ENCODE results near the gene MXRA7.
"Not testable (repeated sequence)": the region's sequence is repeated elsewhere in the genome, so short reads cannot be mapped to it uniquely, and the experiment has no call there.

The MXRA7 gene

DNA sequence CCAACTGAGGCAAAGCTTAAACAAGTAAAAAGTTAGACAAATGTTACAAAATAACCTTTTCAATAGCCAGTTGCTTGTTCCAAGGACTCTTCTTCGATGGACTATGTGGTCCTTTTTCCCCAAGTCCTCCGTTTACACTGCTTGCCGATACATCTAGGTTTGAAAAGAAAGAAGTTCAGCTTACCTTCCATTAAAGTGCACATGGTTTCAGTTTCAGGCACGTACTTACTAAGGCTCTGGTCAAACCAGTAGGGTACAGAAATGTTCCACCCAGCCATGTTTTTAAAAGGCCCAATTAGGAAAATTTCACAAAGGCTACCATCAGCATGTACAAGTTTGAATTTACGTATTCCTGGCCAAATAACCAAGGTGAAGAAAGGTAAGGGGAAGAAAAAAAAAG lies 24.2 kb upstream of the MXRA7 start:
- DNase-seq: peak; percentile 19

DNA sequence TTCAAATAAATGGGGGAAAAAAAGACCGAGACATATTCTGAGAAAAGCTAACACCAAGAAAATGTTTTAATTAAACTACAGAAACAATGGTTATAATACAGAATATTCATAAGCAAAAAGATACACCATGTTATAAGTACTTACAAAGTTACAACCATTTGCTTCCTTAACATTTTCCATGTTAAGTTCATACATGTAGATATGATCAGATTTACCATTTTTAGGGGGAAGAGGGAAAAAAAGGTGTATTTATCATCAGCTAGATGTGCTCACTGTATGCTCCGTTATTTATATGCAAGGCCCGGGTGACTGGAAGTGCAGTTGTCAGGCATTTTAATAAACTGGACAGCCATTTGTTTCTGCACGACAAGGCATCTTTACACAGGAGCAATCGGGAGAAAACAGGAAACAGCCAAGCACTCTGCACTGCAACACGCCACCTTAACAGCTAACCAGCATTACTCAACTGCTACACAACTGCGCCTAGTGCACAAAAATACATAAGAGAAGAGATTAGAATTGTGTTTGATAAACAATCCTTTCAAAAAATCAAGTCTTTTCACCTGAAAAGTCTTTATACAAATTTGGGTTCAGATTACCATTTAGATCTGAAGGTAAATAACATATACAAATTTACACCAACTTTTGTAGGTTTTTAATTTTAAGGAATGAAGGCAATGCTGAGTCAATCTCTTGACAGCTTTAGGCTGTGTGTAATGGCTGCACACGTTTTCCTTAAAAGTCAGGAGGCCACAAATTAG lies 23.5 kb upstream of the MXRA7 start:
- DNase-seq: peak; percentile 23

DNA sequence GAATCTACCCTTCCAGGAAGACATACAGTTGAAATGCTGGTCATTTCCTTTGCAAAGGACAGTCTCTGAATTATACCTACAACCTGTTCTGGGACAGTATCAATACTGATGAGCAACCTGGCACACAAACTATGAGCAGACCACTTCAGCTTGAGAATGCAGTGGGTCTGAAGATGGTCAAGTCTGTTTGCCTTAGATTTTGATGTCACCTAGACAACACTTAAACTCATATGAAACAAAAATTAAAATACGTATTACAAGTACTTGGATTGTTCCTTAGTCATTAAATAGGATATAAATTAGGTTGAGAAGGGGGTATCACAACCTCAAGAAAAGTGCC lies 22.8 kb upstream of the MXRA7 start:
- DNase-seq: no peak

DNA sequence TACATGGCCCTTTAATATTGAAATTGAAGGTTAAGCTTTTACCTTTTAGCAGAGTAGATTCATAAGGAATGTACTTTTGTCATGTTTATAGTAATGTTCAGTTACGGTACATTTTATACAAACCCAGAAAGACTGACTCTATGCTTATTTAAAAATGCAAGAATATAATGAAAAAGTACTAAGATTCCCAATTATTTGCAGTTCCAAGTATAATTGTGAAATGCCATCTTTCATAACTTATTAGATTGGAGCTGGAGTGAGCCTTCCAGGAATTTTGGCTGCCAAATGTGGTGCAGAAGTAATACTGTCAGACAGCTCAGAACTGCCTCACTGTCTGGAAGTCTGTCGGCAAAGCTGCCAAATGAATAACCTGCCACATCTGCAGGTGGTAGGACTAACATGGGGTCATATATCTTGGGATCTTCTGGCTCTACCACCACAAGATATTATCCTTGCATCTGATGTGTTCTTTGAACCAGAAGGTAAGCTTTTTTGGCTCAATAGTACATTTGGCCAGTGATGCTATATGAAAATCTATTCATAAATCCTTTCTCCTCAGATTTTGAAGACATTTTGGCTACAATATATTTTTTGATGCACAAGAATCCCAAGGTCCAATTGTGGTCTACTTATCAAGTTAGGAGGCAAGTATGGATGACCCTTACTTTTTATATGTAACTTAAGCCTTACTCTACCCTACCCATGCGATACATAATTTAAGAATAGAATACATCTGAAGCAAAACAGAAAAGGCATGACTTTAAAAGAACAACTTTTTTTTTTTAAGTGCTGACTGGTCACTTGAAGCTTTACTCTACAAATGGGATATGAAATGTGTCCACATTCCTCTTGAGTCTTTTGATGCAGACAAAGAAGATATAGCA lies 22.2 kb upstream of the MXRA7 start:
- DNase-seq: no peak

DNA sequence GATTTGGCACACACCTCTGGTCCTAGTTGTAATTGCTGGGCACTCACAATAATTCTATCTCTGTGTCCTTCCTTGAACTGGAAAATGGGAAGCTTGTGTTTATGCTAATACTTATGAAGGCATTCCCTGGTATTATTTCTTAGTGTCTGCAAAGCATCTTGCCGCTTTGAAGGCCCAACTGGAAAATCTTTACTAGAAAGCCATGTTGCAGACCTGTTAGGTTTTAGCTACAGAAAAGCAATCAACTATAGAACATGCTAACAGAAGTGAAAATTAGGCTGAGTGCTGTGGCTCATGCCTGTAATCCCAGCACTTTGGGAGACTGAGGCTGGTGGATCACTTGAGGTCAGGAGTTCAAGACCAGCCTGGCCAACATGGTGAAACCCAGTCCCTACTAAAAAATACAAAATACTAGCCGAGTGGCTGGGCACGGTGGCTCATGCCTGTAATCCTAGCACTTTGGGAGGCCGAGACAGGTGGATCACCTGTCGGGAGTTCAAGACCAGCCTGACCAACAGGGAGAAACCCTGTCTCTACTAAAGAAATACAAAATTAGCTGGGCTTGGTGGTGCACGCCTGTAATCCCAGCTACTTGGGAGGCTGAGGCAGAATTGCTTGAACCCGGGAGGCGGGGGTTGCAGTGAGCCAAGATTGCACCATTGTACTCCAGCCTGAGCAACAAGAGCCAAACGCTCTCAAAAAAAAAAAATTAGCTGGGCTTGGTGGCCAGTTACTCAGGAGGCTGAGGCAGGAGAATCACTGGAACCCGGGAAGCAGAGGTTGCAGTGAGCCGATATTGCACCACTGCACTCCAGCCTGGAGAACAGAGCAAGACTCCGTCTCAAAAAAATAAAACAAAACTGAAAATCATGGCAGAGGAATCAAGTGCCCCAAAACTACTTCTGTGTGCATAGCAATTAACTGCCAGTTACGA lies 21.3 kb upstream of the MXRA7 start:
- not testable (repeated sequence) for DNase-seq

DNA sequence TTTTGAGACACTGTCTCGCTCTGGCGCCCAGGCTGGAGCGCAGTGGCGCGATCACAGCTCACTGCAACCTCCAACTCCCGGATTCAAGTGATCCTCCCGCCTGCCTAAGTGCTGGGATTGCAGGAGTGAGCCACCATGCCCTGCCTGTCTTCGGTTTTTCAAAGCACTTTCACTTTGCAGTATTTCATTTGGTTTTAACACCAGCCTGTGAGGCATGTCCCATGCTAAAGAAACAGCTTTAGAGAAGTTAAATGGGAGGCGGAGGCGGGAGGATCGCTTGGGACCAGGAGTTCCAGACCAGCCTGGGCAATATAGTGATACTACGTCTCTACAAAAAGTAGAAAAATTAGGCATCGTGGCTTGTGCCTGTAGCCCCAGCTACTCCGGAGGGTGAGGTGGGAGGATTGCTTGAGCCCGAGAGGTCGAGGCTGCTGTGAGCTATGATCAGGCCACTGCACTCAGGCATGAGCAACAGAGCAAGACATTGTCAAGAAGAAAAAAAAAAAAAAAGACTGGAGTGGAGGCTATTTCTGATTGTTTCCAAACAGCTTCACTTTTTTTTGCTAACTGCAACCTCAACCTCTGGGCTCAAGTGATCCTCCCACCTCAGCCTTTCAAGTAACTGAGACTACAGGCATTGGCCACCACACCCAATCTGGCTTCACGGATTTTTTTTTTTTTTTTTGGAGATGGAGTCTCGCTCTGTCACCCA lies 17.1 kb upstream of the MXRA7 start:
- no peak for DNase-seq

DNA sequence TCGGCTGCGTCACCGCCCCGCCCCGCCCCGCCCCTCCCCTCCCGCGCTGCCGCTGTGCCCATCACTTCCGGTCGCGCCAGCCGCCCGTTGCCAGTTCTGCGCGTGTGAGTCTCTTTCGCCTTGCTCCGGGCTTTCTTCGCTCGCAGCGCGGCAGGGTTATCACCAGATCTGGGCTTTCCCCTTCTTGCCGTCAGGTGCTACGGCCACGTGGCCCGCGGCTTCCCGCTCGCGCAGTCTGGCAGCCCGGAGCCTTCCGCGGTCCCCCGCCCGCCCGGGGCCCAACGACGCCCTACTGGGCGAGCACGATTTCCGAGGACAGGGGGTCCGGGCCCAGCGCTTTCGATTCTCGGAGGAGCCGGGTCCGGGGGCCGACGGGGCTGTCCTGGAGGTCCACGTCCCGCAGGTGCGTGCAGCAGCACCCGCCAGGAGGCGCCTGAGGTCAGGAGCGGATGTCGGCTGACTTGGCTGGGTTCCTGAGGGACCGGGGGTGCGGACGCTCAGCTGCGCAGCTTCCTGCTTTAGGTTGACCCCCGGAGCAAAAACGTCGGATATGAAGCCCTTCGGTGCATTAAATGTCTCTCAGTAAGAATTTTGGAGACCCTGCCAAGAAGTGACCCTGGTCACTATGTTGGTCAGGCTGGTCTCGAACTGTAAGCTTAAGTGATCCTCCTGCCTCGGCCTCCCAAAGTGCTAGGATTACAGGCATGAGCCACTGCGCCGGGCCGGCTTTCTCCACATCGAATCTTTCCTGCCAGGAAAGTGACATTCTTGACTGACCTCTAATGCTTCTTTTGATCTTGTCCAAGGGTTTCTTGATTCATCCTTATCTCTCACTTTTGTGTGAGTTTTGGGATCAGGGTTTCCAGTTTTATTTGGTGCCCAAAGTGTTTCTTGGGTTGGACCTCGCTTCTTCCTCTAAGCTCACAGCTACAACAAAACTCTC lies 16.3 kb upstream of the MXRA7 start, which contains the start of gene METTL23:
Gene METTL23 (plus strand): TSS at position 64 of the 943 bp plus-strand sequence. CDS start 2,872 bp downstream, outside the sequence.
- DNase-seq: peak; percentile 69

DNA sequence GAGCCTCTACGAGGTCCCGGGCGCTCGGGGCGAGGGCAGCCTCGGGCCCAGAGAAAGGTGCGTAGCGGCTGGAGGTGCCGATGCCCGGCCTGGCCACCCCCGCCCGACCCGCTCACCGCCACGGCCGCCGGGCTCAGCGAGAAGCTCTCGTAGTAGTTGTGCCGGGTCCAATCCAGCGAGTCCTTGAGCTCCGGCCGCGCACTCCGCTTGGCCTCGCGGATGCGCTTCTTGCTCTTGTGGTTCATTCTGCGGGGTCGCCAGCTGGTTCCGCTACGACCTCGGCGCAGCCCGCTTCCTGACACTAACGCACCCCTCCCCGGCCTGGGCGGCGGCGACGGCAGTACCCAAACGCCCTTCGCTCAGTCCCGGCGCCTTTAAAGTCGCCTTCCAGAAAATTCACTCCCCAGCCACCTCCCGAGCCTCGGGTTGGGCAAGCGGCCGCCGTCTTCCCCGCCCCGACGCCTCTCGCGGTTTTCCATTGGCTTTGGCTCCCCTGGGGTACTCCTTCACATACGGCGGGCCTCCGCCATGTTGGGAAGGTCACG lies 15.5 kb upstream of the MXRA7 start, which contains the start of gene JMJD6:
Gene JMJD6 (minus strand): TSS at position 376 of the 545 bp plus-strand sequence. CDS start 131 bp downstream, at position 245.
- peak; percentile 96 for DNase-seq

DNA sequence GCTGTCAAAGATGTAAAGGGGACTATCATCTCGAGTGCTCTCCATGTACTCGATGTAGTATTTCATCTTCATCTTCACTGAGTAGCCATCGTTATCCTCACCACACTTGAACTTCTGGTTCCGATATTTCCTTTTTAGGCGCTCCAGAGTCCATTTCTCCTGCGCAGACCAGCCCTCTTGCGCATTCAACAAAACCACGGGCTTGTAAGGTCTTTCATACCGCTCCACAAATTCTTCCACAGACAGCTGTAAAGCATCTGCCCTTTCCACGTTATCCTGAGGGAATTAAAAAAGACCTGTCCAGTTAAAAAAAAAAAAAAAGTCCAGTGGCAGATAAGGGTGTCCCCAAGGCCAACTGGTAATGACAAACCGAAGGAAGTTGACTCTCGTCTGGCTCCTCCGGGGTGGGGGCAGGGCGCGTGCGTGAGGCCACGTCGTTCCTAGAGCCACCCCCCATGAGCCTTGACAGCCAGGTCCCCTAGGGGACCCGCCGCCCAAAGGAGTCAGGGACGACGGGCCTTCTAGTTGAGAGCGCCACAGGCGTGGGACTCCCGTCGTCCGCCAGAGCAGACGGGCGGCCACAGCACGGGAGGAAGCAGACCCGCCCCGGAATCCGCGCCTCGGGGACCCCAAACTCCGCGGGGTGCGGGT lies 14.9 kb upstream of the MXRA7 start:
- DNase-seq: peak; percentile 47

DNA sequence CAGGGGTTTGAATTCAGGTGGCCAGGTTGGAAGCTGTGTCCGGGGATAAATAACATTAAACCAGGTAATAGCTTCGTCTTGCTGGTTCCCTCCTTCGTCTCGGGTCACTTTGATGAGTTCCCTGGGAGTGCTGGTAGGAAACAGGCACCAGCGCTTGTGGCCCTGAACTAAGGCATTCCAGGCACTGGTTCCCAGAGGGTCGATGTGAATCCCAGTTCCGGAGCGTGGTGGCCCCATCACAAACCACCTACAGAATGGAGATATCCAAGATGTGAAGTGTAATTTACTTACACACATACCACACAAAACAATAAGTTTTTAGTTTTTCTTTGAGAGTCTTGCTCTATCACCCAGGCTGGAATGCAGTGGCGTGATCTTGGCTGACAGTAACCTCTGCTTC lies 13.0 kb upstream of the MXRA7 start:
- no peak for DNase-seq

DNA sequence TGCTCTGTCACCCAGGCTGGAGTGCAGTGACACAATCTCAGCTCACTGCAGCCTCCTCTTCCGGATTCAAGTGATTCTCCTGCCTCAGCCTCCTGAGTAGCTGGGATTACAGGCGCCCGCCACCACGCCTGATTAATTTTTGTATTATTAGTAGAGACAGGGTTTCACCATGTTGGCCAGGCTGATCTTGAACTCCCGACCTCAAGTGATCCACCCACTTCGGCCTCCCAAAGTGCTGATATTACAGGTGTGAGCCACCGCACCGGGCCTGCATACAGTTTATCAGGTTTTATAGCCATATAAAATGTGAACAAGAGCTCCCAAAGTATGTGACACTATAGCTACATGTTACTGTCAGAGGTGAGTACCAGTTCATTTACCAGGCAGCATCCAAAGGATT lies 12.2 kb upstream of the MXRA7 start:
- DNase-seq: not testable (repeated sequence)

DNA sequence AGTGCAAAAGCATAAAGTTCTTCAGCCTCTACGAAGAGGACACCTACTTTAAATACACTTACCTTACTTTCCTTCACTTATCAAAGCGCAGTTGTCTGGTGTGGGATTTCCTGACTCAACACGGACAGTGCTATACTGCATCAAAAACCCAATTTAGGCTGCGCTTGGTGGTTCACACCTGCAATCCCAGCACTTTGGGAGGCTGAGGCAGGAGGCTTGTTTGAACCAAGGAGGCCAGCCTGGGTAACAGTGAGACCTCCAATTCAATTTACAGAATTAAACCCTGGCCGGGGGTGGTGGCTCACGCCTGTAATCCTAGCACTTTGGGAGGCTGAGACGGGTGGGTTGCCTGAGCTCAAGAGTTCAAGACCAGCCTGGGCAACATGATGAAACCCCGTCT lies 11.5 kb upstream of the MXRA7 start:
- no peak for DNase-seq

DNA sequence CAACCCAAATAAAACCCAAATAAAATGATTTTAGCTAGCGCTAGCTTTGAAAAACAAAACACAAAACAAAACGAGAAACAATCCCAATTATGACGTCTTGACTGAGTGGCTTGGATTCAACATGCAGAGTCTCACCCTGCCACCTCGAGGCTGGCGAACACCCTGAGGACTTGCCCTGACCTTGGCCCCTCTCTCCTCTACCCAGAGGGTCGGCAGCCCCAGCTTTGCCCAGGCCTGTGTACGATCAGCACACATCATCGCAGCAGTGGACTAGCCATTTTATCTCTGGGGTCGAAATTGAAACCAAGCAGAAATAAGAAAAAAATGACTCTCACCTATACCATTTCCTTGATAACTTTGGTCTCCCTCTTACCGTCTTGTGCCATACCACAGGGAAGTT lies 10.7 kb upstream of the MXRA7 start:
- no peak for DNase-seq

DNA sequence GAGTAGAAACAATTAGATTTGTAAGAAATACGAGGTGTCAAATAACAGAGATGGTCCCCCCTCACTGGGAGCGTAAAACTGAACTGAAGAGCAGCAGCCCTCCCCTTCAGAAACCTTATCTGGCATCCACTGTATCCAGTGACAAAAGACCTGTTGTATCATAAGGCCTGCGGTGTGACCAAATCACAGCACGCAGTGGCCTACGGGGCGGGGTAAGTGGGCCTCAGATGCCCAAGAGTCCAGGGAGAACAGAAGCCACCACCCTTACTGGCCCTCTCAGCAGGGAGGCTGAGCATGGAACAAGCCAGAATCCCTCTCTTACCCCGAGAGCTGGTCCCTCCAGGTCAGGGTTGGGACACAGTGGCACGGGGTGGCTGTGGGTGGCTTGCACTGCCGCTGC lies 10.2 kb upstream of the MXRA7 start:
- DNase-seq: no peak

DNA sequence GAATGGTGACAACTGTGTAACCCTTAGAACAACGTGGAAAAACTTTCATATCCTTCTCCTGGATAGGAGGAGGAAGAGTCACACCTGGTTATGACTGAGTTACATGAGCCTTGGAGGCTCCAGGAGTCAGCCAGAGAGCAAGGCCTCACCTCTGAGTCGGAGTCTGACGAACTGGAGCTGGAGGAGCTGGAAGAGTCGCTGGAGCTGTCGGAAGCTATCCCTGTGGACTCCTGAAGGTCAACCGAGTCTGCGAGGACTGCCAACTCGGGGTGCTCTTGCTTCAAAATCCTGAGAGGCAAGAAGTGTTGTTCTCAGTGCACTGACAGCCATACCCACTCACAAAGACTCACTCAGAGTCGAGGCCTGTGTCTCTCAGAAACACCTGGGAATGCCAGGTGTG lies 9.4 kb upstream of the MXRA7 start:
- no peak for DNase-seq

DNA sequence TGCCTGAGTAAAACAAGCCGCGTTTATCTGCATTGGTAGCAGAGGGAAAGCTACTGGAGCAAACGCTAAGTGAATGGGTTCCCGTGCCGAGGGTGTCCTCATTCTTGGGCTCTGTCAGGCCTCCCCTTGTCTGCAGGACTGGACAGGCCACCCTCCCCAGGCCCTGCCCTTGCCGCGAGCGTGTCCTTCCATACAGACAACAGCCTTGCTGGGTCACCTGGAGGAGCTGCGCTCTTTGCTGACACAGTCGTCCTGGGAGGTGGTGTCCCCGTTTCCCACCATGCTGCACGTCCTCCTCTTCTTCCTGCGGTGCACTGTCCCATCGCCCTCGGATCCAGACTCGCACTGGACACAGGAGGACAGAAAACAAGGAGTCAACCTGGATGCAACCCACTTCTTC lies 7.8 kb upstream of the MXRA7 start:
- DNase-seq: no peak

DNA sequence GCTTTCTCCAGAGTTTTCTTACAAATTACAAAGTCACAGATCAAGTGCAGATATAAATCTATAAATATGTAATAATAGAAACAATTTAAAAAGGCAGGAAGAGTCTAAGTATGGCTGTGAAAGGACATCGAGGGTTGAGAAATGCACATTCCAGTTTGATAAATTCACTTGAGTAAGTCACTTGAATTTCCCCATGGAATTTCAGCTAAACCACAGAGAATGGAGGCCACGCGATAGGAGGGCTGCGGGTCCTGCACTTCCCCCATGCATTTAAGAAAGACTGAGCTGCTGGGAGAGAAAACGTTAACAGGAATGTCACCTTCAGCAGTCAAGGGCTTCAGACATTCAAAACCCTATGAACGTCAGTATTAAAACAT lies 6.1 kb upstream of the MXRA7 start:
- peak; percentile 94 for DNase-seq

DNA sequence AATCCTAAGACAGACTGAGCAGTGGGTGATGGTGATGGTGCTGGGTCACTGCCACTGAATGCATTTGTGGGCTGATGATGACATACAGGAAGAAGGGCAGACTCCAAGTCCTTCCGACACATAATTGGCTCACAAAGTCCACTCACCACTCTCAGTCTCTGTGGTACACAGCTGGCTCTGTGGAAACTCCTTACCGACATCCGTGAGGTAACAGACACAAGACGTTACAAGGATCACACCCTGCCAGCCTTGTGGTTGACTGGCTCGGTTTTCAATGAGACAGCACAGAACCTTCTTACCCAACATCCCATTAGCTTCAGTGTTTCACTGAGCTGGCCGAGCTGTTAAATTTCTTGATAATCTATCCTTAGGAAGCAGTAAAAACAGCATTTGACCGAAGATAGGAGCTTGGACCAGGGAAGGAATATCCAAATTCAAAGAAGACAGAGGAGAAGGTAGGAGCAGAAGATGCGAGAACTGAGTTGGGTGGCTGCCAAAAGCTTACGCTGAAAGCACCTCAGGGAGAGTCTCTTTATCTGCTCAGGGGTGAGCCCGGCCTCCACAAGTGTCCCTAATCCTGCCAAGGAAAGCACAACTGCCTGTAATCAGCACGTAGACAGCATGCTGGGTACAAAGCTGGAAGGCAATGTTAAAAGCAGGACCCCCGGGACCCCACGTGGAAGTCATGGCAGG lies 5.5 kb upstream of the MXRA7 start:
- peak; percentile 97 for DNase-seq

DNA sequence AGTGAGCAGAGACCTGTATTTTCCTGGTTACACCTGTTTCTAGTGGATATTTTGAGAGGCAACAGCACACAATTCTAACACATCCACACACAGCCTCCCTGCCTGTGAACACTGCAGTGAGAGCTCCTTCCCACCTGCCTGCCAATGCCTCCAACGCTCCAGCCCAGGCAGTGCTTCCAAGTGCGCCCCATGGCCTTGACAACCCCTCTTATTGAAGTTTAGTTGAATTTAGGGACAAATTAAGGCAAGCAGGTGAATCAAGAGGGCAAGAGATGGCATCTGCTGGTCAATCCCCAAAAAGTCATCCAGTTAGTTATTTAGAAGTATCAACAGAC lies 4.7 kb upstream of the MXRA7 start:
- no peak for DNase-seq

Measured in fibroblast of skin of right quadriceps (primary cell).